CD4-positive, alpha-beta T cell treated with Interferon gamma for 1 hour (primary cell): ENCODE measurements around the gene TXNDC11.
"Not testable (repeated sequence)": the region's sequence is repeated elsewhere in the genome, so short reads cannot be mapped to it uniquely, and the experiment has no call there.

Experiments used
- DNase-seq: peaks from one replicate; pipeline ENCODE4 v3.0.0-alpha.2; 2020

TXNDC11 gene, protein sequence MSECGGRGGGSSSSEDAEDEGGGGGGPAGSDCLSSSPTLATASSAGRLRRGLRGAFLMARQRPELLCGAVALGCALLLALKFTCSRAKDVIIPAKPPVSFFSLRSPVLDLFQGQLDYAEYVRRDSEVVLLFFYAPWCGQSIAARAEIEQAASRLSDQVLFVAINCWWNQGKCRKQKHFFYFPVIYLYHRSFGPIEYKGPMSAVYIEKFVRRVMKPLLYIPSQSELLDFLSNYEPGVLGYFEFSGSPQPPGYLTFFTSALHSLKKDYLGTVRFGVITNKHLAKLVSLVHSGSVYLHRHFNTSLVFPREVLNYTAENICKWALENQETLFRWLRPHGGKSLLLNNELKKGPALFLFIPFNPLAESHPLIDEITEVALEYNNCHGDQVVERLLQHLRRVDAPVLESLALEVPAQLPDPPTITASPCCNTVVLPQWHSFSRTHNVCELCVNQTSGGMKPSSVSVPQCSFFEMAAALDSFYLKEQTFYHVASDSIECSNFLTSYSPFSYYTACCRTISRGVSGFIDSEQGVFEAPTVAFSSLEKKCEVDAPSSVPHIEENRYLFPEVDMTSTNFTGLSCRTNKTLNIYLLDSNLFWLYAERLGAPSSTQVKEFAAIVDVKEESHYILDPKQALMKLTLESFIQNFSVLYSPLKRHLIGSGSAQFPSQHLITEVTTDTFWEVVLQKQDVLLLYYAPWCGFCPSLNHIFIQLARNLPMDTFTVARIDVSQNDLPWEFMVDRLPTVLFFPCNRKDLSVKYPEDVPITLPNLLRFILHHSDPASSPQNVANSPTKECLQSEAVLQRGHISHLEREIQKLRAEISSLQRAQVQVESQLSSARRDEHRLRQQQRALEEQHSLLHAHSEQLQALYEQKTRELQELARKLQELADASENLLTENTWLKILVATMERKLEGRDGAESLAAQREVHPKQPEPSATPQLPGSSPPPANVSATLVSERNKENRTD

GRCh38 chr16:11742536-11743307 lies at the start of gene TXNDC11:
TXNDC11 (minus strand) TSS chr16:11742857; CDS start chr16:11742730, 127 bp downstream.
- peak; percentile 99 for DNase-seq

GRCh38 chr16:11791144-11791828 lies 48.6 kb upstream of the TXNDC11 start:
- no peak for DNase-seq

DNA sequence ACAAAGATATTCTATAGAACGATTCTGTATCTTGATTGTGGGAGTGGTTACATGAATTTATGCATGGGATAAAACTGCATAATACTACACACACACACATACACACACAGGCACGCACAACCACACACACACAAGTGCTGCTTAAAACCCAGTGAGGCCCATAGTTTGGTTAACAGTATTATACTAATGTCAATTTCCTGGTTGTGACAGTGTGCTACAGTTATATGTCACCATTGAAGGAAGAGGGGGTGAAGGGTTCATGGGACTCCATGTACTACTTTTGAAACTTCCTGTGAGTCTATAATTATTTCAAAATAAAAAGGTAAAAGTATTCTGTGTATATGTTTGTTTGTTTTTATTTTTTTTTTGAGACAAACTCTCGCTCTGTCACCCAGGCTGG lies 46.3 kb upstream of the TXNDC11 start:
- DNase-seq = no peak

- not testable (repeated sequence) for DNase-seq
Measured at GRCh38 chr16:11784980-11785599, 42.4 kb upstream of the TXNDC11 start.

DNA sequence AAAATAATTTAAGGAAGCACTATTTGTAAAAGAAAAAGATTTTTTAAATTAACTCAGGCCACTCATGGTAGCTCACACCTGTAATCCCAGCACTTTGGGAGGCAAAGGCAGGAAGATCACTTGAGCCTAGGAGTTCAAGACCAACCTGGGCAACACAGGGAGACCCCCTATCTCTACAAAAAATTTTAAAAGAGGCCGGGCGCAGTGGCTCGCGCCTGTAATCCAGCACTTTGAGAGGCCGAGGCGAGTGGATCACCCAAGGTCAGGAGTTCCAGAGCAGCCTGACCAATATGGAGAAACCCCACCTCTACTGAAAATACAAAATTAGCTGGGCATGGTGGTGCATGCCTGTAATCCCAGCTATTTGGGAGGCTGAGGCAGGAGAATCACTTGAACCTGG lies 41.7 kb upstream of the TXNDC11 start:
- DNase-seq = not testable (repeated sequence)

DNA sequence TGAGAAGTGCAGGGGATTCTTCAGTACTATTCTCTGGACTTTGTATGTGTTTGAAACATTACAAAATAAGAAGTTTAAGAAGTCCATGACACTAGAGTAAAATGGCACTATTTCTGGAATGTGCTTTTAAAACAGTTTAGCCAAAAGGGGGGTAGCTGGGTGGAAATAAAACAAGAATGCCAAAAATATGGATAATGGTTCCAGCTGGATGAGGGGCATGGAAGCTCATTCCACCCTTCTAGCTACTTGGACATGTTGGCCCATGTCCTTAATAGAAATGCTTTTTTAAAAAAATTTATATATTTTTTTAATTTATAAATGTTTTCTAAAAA lies 41.3 kb upstream of the TXNDC11 start:
- no peak for DNase-seq

DNA sequence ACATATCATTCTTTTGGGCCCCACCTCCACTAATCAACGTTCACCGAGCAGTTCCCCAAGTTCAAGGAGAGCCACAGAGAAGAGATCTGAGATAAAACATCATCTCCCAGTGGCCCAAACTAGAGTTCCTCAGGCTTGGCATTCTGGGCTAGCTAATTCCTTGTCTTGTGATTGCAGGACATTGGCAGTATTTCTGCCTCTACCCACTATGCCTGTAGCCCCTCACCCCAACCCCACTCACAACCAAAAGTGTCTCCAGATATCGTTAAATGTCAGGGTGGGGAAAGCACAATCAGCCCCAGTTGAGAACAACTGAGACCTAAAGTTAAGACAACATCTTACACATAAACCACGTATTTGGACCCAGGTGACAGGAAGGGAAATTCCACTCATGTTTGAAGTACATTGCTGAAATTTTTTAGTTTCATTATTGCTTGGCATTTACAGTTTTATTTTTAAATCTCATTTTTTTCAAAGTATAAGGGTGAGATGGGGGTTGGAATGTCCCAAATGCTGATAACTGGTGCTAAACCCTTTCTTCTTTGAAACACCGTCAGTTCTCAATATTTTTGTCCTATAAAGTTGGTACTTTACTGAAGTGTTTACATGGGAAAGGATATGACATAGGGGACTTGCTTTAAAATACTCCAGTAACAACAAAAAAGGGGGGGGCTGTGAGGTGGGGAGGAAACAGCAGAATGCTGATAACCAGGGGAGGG lies 40.8 kb upstream of the TXNDC11 start:
- peak; percentile 54 for DNase-seq

DNA sequence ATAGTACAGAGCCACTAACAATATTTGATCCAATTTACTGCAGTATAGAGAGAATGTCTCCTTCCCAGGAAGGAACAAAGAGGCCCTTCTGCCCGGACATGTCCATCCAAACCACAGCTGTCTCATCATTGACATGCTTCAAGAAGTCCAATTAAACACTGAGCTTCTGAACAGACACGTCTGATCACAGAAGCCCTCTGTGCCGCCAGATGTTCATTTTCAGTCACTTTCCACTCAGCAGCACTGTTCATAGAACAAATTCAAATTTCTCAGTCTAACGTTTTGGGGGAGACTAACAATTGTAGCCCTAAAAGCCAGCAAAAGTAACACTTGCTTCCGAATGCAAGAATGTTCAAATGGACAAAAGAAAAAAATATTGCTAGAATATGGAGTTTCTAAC lies 39.1 kb upstream of the TXNDC11 start:
- no peak for DNase-seq

DNA sequence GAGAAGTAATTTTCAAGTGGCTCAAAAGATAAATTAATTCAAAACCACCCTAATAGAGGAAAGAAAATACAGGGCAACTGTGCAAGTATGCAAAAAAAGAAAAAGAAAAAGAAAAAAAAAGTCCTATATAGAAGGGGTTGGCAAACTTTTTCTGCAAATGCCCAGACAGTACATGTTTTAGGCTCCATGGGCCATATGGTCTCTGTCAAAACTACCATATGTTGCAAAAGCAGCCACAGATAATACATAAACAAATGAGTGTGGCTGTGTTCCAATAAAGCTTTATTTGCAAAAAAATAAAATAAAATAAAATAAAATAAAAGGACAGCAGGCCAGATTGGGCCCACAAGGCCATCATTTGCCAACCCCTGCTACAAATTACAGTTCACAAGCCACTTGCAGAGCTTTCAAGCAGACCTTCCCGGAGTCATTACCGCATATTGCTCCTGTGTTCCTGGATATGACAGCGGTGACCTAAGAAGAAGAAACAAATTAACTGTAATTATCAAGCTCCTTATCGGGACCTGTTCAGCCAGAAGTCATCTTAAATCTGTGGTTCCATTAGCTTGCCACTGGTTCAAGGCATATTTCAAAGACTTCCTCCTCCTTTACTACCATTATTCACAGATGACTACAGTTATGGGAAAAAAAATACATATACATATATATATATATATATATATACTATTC lies 38.5 kb upstream of the TXNDC11 start:
- DNase-seq = no peak

DNA sequence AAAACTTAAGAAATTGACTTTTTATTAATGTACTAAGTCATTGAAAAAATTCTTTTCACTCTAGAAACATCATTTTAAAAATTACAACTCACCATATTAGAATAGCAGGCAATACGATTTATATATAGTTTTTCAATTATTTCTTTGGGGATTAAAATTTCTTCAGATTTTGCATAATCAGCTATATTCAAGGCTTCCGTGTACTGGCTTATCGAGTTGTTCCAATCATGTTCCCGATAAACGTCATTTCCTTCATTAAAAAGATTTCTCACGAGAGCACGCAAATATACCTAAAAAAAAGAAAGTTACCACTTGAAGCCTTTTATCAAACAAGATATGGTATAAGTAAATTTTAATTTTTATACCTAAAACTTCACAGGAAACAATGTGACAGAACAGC lies 36.4 kb upstream of the TXNDC11 start:
- DNase-seq = no peak

- no peak for DNase-seq
Measured at GRCh38 chr16:11774065-11774626, 31.5 kb upstream of the TXNDC11 start.

DNA sequence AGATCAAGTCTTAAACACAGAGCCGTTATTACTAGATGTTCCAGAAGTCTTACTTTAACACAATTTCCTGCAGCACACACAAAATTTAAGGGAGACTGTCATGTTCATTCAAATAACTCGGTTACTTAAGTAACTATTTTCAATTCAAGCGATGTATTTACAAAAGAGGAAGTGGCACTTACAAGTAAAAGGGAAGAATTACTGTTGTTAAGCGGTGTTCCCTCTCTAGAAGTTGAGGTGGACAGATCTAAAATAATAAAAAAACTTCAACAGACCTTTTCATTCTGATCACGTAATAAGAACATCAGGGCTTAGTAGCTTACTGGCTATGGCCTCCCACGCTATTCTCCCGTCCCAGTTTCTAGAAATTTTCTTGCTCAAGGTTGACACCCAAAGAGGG lies 26.2 kb upstream of the TXNDC11 start:
- no peak for DNase-seq

DNA sequence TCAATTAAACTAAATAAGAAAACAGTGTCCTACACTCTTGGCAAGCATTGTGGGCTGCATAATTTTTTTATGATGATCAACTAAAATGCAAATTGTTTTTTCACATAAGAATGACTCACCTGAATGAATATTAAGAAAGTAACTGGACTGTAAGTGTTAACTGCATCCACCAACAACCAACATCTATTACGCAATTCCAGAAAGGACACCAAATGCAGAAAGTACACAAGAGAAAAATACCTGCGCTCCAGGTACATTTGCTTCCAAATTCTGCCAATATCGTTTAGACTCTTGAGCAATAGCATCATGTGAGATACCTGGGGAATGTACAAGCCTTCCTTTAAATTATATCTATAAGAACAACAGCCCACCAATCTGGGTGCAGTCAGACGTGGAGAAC lies 19.8 kb upstream of the TXNDC11 start:
- DNase-seq = no peak

DNA sequence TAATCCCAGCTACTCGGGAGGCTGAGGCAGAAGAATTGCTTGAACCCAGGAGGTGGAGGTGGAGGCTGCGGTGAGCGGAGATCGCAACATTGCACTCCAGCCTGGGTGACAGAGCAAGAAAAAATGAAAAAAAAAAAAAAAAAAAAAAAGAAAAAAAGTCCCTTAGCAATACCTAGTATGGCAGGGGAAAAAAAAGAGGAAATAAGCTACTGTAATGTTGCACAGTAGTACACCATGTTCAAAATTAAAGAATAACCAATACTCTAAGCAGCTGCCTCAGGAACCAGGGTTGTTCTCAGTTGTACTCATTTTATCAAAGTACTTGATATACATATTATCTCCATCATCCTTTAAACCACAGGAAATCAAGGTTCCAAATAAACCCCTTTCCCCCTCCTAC lies 17.3 kb upstream of the TXNDC11 start:
- no peak for DNase-seq

GRCh38 chr16:11759163-11759834 lies 16.6 kb upstream of the TXNDC11 start:
- DNase-seq = no peak

DNA sequence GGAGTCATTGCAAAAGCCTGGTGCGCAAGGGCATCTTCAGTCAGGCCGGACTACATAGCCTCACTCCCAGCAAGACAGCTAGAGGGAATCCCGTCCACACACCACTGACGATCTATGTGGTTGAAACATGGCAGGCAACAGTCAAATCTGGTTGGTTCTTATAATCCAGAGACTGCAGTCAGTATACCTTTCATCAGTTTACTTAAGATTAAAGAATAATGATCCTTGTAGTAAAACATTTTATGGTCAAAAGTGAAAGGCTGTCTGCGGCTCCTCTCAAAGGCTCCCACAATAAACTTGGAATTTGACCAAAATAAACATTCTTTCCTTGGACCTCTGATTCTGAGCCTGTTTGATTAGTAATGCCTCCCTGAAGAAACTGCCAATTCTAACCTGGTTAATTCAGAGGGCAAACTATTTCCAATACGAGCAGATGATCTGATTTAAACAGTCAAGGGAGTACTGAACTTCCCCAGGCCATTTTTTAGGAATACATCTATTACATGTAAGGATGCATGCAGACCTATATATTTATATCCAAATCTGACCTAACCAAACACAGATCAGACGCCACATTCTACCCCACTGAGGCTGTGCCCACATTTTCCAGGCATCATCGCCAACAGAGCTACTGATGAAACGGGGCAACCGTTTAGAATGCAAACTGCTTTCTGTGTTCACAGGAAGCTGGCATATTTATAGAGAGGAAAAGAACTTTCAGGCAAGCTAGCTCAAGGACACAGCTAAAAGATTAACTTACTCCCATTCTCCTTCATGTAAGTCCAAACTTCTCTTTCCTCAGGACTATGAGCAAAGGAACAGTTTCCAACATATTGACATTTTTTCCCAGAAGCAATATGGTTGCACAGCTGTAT lies 15.3 kb upstream of the TXNDC11 start:
- no peak for DNase-seq

GRCh38 chr16:11756248-11756647 lies 13.6 kb upstream of the TXNDC11 start:
- DNase-seq = no peak

DNA sequence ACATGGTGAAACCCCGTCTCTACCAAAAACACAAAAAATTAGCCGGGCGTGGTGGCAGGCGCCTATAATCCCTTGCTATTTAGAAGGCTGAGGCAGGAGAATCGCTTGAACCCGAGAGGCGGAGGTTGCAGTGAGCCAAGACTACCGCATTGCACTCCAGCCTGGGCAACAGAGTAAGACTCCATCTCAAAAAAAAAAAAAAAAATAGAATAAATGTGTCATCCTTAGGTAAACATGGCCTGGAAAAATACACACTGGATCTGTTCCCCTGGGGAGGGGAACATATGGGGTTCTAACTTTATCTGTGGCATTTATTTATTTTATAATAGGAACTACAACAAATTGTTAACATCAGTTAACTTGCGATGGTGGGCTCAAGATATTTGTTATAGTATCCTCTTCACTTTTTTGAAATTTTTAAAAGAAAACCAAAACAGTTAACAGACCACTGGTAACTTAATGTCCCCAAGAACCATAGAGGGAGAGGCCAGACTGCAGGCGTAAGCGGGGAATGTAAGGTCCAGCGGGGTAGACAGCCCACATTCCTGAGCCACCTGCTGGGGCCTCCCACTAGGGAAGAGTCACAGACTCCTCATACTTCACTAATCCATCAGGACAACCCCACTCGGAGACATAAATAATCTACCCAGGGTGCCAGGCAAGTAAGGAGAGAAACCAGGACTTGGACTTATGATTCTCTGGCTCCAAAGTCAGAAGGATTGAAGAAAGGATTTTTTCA lies 12.5 kb upstream of the TXNDC11 start:
- DNase-seq = no peak
